ENCODE results near the gene MYO1B.

The MYO1B gene

DNA sequence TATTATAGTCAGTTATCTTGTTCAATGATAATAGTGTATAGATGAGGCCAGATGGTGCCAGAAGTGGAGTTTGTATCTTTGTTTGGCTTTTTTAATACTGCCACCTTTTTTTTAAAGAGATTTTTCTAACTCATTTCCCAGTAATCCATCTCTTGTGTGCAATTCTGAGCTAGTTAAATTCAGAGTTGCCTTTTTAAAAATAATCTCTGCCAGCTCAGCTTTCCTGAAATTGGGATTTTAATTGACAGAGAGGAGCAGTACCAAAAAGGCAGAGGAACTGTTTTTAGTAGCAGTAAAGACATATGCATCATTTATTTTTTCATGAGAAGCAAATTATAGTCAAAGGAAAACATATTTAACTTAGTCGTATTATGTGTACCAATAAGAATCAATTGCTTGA is 185.3 kb downstream of the MYO1B start:
- Histone ChIP-seq H3K79me2 (ENCODE audit: insufficient read depth, low read length) (no peaks in the 10 kb centered on the region), H3K27ac (ENCODE audit: low read depth, low read length, poor library complexity, severe bottlenecking) (no peak overlapping the region), H3K4me3 (ENCODE audit: low read depth, low read length, poor library complexity, severe bottlenecking) (no peak overlapping the region), H3K4me2 (ENCODE audit: low read length) (no peak overlapping the region), H3K9me2 (ENCODE audit: low read depth, low read length) (no peaks in the 10 kb centered on the region), H3K4me1 (ENCODE audit: insufficient read depth, low read length, severe bottlenecking) (no peaks in the 10 kb centered on the region), H3K9me3 (ENCODE audit: low read length) (no peaks in the 10 kb centered on the region), H3K27me3 (ENCODE audit: insufficient read depth, low read length) (no peaks in the 10 kb centered on the region), H4K20me1 (ENCODE audit: insufficient read depth, low read length) (no peaks in the 10 kb centered on the region), H3K9ac (ENCODE audit: low read length) (no peak overlapping the region), H2AFZ (ENCODE audit: low read length) (no peak overlapping the region), H3K36me3 (ENCODE audit: insufficient read depth, low read length) (no peaks in the 10 kb centered on the region), H3F3A (ENCODE audit: insufficient read depth, low read length) (no peaks in the 10 kb centered on the region)
- TF ChIP-seq CTCF (IDR thresholded peaks at IDR 0.05; ENCODE audit: low read length) (no peak), EZH2 (IDR thresholded peaks at IDR 0.05; ENCODE audit: borderline replicate concordance, low read length) (no peak)

GRCh38 chr2:191432121-191432520 is 186.9 kb downstream of the MYO1B start:
- Histone ChIP-seq H4K20me1 (ENCODE audit: insufficient read depth, low read length) (no peaks in the 10 kb centered on the region), H3K9ac (ENCODE audit: low read length) (no peak overlapping the region), H3K27me3 (ENCODE audit: insufficient read depth, low read length) (no peaks in the 10 kb centered on the region), H2AFZ (ENCODE audit: low read length) (no peak overlapping the region), H3K79me2 (ENCODE audit: insufficient read depth, low read length) (no peaks in the 10 kb centered on the region), H3K4me2 (ENCODE audit: low read length) (no peak overlapping the region), H3K4me3 (ENCODE audit: low read depth, low read length, poor library complexity, severe bottlenecking) (no peak overlapping the region), H3K9me3 (ENCODE audit: low read length) (no peaks in the 10 kb centered on the region), H3K36me3 (ENCODE audit: insufficient read depth, low read length) (no peaks in the 10 kb centered on the region), H3K27ac (ENCODE audit: low read depth, low read length, poor library complexity, severe bottlenecking) (no peak overlapping the region), H3K4me1 (ENCODE audit: insufficient read depth, low read length, severe bottlenecking) (no peaks in the 10 kb centered on the region), H3K9me2 (ENCODE audit: low read depth, low read length) (no peaks in the 10 kb centered on the region), H3F3A (ENCODE audit: insufficient read depth, low read length) (no peaks in the 10 kb centered on the region)
- TF ChIP-seq EZH2 (IDR thresholded peaks at IDR 0.05; ENCODE audit: borderline replicate concordance, low read length): no peak
- no peak for TF ChIP-seq CTCF (IDR thresholded peaks at IDR 0.05; ENCODE audit: low read length)

GRCh38 chr2:191434072-191434471 is 188.9 kb downstream of the MYO1B start:
- no peak overlapping the region for H2AFZ ChIP-seq (ENCODE audit: low read length)
- H3K9ac ChIP-seq (ENCODE audit: low read length): no peak overlapping the region
- H3K4me3 ChIP-seq (ENCODE audit: low read depth, low read length, poor library complexity, severe bottlenecking): no peak overlapping the region
- H4K20me1 ChIP-seq (ENCODE audit: insufficient read depth, low read length): no peaks in the 10 kb centered on the region
- H3K79me2 ChIP-seq (ENCODE audit: insufficient read depth, low read length): no peaks in the 10 kb centered on the region
- no peaks in the 10 kb centered on the region for H3K36me3 ChIP-seq (ENCODE audit: insufficient read depth, low read length)
- no peaks in the 10 kb centered on the region for H3K9me3 ChIP-seq (ENCODE audit: low read length)
- no peak for TF ChIP-seq EZH2 (IDR thresholded peaks at IDR 0.05; ENCODE audit: borderline replicate concordance, low read length)
- TF ChIP-seq CTCF (IDR thresholded peaks at IDR 0.05; ENCODE audit: low read length): no peak
- H3K27ac ChIP-seq (ENCODE audit: low read depth, low read length, poor library complexity, severe bottlenecking): no peak overlapping the region
- no peak overlapping the region for H3K4me2 ChIP-seq (ENCODE audit: low read length)
- no peaks in the 10 kb centered on the region for H3K27me3 ChIP-seq (ENCODE audit: insufficient read depth, low read length)
- H3K9me2 ChIP-seq (ENCODE audit: low read depth, low read length): no peaks in the 10 kb centered on the region
- no peaks in the 10 kb centered on the region for H3K4me1 ChIP-seq (ENCODE audit: insufficient read depth, low read length, severe bottlenecking)
- no peaks in the 10 kb centered on the region for H3F3A ChIP-seq (ENCODE audit: insufficient read depth, low read length)
